SK-N-SH treated with all-trans-retinoic acid at 6 μM for 48 hours (cell line): ENCODE results near the gene RNF144B.
"Not testable (repeated sequence)": the region's sequence is repeated elsewhere in the genome, so short reads cannot be mapped to it uniquely, and the experiment has no call there.

Experiments used
- ATAC-seq: fragments of 200-7000 bp; cut with Tn5 transposase; 3 replicates; pipeline ENCODE4 v1.9.1; 2020; ENCODE audit warnings: mild to moderate bottlenecking, moderate library complexity
- ARNTL ChIP-seq: fragments of 450-650 bp; formaldehyde crosslinking; IDR thresholded peaks from 2 replicates; pipeline ENCODE4 v1.5.0; 2020; ENCODE audit warnings: low read depth, mild to moderate bottlenecking, moderate library complexity, borderline replicate concordance
- BACH2 ChIP-seq: fragments of 250-450 bp; sonication (Bioruptor Pico); IDR thresholded peaks from 2 replicates; pipeline ENCODE4 v1.9.0; 2021; ENCODE audit warnings: mild to moderate bottlenecking, borderline replicate concordance
- CSDC2 ChIP-seq: fragments of 250-450 bp; sonication (Bioruptor Pico); IDR thresholded peaks from 2 replicates; pipeline ENCODE4 v1.5.0; 2020; ENCODE audit warnings: mild to moderate bottlenecking, moderate library complexity
- ESRRG ChIP-seq: fragments of 250-450 bp; sonication (Bioruptor Pico); IDR thresholded peaks from 2 replicates; pipeline ENCODE4 v1.6.1; 2021; ENCODE audit warnings: mild to moderate bottlenecking
- GLIS3 ChIP-seq: fragments of 250-450 bp; sonication (Bioruptor Pico); IDR thresholded peaks from 2 replicates; pipeline ENCODE4 v1.5.0; 2020; ENCODE audit warnings: mild to moderate bottlenecking, moderate library complexity
- ISL1 ChIP-seq: fragments of 250-450 bp; sonication (Bioruptor Pico); IDR thresholded peaks from 2 replicates; pipeline ENCODE4 v2.1.2; 2022; ENCODE audit warnings: mild to moderate bottlenecking, moderate library complexity
- PPARA ChIP-seq: fragments of 250-450 bp; sonication (Bioruptor Pico); IDR thresholded peaks from 2 replicates; pipeline ENCODE4 v1.5.0; 2020; ENCODE audit warnings: mild to moderate bottlenecking, borderline replicate concordance
- RARB ChIP-seq: fragments of 250-450 bp; sonication (Bioruptor Pico); IDR thresholded peaks from 2 replicates; pipeline ENCODE4 v1.8.0; 2021; ENCODE audit warnings: mild to moderate bottlenecking, moderate library complexity
- SNAI2 ChIP-seq: fragments of 250-450 bp; sonication (Bioruptor Pico); IDR thresholded peaks from 2 replicates; pipeline ENCODE4 v1.5.0; 2020; ENCODE audit warnings: mild to moderate bottlenecking, moderate library complexity
- TCF4 ChIP-seq: fragments of 250-450 bp; sonication (Bioruptor Pico); IDR thresholded peaks from 2 replicates; pipeline ENCODE4 v1.8.0; 2021; ENCODE audit warnings: mild to moderate bottlenecking, moderate library complexity, borderline replicate concordance
- ZC3H10 ChIP-seq: fragments of 250-450 bp; sonication (Bioruptor Pico); IDR thresholded peaks from 2 replicates; pipeline ENCODE4 v1.5.1; 2021; ENCODE audit warnings: mild to moderate bottlenecking, moderate library complexity
- ZFP3 ChIP-seq: fragments of 250-450 bp; sonication (Bioruptor Pico); IDR thresholded peaks from 2 replicates; pipeline ENCODE4 v1.5.0; 2020; ENCODE audit warnings: mild to moderate bottlenecking, moderate library complexity
- ZFP30 ChIP-seq: fragments of 450-650 bp; formaldehyde crosslinking; IDR thresholded peaks from 2 replicates; pipeline ENCODE4 v1.5.0; 2022; ENCODE audit warnings: mild to moderate bottlenecking, moderate library complexity
- ZNF565 ChIP-seq: fragments of 450-650 bp; formaldehyde crosslinking; conservative IDR thresholded peaks from 2 replicates; pipeline ENCODE4 v1.5.0; 2020; ENCODE audit warnings: low read depth, mild to moderate bottlenecking, moderate library complexity
- ZNF8 ChIP-seq: fragments of 450-650 bp; formaldehyde crosslinking; IDR thresholded peaks from 2 replicates; pipeline ENCODE4 v1.5.0; 2020; ENCODE audit warnings: mild to moderate bottlenecking, moderate library complexity
- TF ChIP-seq, protein P1 (sequence below): fragments of 250-450 bp; sonication (Bioruptor Pico); IDR thresholded peaks from 2 replicates; pipeline ENCODE4 v1.5.1; 2020; ENCODE audit warnings: low read depth, mild to moderate bottlenecking, moderate library complexity
- TF ChIP-seq, protein P2 (sequence below): fragments of 250-450 bp; sonication (Bioruptor Pico); IDR thresholded peaks from 2 replicates; pipeline ENCODE4 v1.8.0; 2021; ENCODE audit warnings: low read depth, mild to moderate bottlenecking, moderate library complexity, borderline replicate concordance
- TF ChIP-seq, protein P3 (sequence below): fragments of 250-450 bp; sonication (Bioruptor Pico); IDR thresholded peaks from 2 replicates; pipeline ENCODE4 v1.5.0; 2020; ENCODE audit warnings: mild to moderate bottlenecking, moderate library complexity
- TF ChIP-seq, protein P4 (sequence below): fragments of 250-450 bp; sonication (Bioruptor Pico); IDR thresholded peaks from 2 replicates; pipeline ENCODE4 v1.5.1; 2021; ENCODE audit warnings: mild to moderate bottlenecking, moderate library complexity

Gene RNF144B

DNA sequence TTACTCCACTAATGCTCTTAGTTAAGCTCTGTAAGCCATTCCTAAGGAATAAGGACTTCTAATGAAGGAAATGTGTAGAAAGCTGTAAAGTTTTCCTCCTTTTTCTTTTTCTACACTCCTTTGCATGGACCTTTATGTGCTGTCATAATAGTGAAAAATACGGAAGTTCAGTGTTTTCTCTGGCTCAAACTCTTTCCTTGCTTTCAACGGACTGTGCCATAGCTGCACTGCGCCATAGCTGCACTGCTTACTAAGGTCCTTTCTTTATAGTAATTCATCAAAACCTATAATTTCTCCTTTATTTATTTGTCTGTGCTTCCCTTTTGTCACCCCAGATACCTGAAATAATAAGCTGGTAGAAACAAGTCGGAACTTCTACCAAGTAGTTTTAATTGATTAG lies 67.3 kb downstream of the RNF144B start (continued):
- no peak for TF ChIP-seq CSDC2 (CRISPR knock-in tag)
- no peak for TF ChIP-seq ZFP3 (CRISPR knock-in tag)

DNA sequence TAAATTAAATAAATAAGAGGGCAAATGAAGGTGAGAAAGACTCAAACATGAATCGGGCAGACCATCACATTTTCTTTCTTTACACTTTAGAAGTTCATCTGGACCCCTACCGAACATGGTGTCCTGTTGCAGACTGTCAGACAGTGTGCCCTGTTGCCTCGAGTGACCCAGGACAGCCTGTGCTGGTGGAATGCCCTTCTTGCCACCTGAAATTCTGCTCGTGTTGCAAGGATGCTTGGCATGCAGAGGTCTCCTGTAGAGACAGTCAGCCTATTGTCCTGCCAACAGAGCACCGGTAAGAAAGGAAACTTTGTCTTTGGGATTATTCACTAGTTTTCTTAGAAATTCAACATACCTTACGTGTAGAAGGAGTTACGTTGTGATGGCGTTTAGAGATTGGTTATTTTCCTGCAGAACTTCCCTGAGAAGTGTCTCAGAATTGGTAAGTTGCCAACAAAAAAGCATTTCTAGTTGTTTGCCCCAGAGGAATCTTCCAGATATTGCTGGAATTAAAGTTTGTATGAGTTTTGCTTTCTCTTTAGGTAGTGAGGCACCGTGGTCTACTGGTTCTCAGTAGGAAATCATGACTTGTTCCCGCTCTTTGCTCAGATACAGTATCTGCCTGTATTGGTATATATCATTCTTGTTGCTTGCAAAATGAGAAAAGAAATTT lies 70.1 kb downstream of the RNF144B start:
- ATAC-seq: peak; percentile 66
- TF ChIP-seq, protein P1, sequence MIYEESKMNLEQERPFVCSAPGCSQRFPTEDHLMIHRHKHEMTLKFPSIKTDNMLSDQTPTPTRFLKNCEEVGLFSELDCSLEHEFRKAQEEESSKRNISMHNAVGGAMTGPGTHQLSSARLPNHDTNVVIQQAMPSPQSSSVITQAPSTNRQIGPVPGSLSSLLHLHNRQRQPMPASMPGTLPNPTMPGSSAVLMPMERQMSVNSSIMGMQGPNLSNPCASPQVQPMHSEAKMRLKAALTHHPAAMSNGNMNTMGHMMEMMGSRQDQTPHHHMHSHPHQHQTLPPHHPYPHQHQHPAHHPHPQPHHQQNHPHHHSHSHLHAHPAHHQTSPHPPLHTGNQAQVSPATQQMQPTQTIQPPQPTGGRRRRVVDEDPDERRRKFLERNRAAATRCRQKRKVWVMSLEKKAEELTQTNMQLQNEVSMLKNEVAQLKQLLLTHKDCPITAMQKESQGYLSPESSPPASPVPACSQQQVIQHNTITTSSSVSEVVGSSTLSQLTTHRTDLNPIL (CRISPR knock-in tag): no peak
- TF ChIP-seq, protein P2, sequence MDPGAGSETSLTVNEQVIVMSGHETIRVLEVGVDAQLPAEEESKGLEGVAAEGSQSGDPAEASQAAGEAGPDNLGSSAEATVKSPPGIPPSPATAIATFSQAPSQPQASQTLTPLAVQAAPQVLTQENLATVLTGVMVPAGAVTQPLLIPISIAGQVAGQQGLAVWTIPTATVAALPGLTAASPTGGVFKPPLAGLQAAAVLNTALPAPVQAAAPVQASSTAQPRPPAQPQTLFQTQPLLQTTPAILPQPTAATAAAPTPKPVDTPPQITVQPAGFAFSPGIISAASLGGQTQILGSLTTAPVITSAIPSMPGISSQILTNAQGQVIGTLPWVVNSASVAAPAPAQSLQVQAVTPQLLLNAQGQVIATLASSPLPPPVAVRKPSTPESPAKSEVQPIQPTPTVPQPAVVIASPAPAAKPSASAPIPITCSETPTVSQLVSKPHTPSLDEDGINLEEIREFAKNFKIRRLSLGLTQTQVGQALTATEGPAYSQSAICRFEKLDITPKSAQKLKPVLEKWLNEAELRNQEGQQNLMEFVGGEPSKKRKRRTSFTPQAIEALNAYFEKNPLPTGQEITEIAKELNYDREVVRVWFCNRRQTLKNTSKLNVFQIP (CRISPR knock-in tag): no peak
- no peak for TF ChIP-seq PPARA (CRISPR knock-in tag)
- TF ChIP-seq ZNF8: no peak
- no peak for TF ChIP-seq ZFP3 (CRISPR knock-in tag)
- TF ChIP-seq, all 23 proteins: peak for 0

DNA sequence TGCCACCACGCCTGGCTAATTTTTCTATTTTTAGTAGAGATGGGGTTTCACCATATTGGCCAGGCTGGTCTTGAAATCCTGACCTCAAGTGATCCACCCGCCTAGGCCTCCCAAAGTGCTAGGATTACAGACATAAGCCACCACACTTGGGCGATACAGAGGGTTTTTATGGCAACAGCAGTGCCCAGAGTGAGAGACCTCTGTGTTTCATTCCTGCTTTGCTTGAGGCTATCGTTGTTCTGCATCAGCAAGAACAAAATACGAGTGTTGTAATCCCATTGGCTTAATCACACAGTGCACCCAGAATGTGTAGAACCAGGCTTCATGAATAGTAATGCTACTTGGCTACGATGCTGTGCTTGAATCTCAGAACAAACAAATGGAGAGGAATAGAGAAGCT lies 70.9 kb downstream of the RNF144B start:
- ATAC-seq: not testable (repeated sequence)

DNA sequence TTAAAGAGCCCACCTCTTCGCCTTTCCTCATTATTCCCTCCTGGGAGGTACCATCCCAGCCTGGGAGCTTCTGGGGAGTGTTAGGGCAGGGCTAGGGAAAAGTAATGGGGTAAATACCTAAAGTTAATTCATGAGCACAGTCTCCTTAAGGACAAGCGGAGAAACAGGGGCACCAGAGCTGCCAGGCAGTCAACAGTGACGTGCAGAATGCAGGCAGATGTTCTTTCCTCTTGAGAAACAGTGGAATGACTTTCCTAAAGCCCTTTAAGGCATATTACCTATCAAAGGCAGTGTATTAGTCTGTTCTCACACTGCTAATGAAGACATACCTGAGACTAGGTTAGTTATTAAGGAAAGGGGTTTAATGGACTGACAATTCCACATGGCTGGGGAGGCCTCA lies 76.3 kb downstream of the RNF144B start:
- no peak for ATAC-seq
- TF ChIP-seq, protein P1 (CRISPR knock-in tag): no peak
- TF ChIP-seq CSDC2 (CRISPR knock-in tag): no peak
- TF ChIP-seq, protein P3, sequence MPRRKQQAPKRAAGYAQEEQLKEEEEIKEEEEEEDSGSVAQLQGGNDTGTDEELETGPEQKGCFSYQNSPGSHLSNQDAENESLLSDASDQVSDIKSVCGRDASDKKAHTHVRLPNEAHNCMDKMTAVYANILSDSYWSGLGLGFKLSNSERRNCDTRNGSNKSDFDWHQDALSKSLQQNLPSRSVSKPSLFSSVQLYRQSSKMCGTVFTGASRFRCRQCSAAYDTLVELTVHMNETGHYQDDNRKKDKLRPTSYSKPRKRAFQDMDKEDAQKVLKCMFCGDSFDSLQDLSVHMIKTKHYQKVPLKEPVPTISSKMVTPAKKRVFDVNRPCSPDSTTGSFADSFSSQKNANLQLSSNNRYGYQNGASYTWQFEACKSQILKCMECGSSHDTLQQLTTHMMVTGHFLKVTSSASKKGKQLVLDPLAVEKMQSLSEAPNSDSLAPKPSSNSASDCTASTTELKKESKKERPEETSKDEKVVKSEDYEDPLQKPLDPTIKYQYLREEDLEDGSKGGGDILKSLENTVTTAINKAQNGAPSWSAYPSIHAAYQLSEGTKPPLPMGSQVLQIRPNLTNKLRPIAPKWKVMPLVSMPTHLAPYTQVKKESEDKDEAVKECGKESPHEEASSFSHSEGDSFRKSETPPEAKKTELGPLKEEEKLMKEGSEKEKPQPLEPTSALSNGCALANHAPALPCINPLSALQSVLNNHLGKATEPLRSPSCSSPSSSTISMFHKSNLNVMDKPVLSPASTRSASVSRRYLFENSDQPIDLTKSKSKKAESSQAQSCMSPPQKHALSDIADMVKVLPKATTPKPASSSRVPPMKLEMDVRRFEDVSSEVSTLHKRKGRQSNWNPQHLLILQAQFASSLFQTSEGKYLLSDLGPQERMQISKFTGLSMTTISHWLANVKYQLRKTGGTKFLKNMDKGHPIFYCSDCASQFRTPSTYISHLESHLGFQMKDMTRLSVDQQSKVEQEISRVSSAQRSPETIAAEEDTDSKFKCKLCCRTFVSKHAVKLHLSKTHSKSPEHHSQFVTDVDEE: no peak
- TF ChIP-seq ARNTL (CRISPR knock-in tag): no peak
- TF ChIP-seq ZNF8: no peak
- no peak for TF ChIP-seq SNAI2 (CRISPR knock-in tag)
- no peak for TF ChIP-seq RARB (CRISPR knock-in tag)
- TF ChIP-seq BACH2 (CRISPR knock-in tag): no peak
- TF ChIP-seq ZC3H10 (CRISPR knock-in tag): no peak
- TF ChIP-seq GLIS3 (CRISPR knock-in tag): no peak
- TF ChIP-seq, protein P4, sequence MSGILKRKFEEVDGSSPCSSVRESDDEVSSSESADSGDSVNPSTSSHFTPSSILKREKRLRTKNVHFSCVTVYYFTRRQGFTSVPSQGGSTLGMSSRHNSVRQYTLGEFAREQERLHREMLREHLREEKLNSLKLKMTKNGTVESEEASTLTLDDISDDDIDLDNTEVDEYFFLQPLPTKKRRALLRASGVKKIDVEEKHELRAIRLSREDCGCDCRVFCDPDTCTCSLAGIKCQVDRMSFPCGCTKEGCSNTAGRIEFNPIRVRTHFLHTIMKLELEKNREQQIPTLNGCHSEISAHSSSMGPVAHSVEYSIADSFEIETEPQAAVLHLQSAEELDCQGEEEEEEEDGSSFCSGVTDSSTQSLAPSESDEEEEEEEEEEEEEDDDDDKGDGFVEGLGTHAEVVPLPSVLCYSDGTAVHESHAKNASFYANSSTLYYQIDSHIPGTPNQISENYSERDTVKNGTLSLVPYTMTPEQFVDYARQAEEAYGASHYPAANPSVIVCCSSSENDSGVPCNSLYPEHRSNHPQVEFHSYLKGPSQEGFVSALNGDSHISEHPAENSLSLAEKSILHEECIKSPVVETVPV (CRISPR knock-in tag): no peak
- TF ChIP-seq ZNF565 (CRISPR knock-in tag): no peak
- TF ChIP-seq PPARA (CRISPR knock-in tag): no peak
- TF ChIP-seq ESRRG (CRISPR knock-in tag): no peak
- TF ChIP-seq ZFP30 (CRISPR knock-in tag): no peak

DNA sequence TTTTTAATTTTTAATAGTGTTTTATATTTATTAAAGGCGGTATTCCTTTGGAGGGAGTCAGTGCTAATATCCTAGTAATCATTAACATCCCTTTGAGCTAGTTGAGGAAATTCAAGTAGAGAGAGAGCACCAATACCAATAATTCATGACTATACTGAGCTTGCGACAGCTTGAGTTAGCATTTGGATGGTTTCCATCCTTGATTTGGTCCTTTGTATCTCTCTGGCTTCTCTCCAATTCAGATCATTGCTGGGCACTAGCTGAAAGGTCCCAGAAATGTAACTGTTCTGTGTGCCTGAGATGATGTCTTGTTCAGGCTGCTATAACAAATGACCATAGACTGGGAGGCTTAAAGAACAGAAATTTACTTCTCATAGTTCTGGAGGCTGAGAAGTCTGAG lies 77.0 kb downstream of the RNF144B start:
- TF ChIP-seq CSDC2 (CRISPR knock-in tag) (no peak), PPARA (CRISPR knock-in tag) (no peak), ISL1 (CRISPR knock-in tag) (no peak), ESRRG (CRISPR knock-in tag) (no peak), RARB (CRISPR knock-in tag) (no peak), TCF4 (CRISPR knock-in tag) (no peak), ZNF565 (CRISPR knock-in tag) (no peak), BACH2 (CRISPR knock-in tag) (no peak), ZFP30 (CRISPR knock-in tag) (no peak)
- ATAC-seq: no peak
